Spinal cord (tissue), 10 donors: ENCODE data around the gene AANAT. TPM values are rescaled to one million over a fixed set of nuclear protein-coding genes. Genes with fewer than 3 reads are reported as not detected.

ENCODE experiments used
- DNase-seq, 6 donors: peaks; one replicate each; pipeline versions ENCODE4 v3.0.0 to v3.0.0-alpha.2; 2013 to 2015; ENCODE audit warnings: low spot score in 6 of 6, low read depth in 4 of 6
- H3K27ac ChIP-seq: one replicate; pipeline ENCODE4 v1.5.1; 2013; ENCODE audit warnings: low read depth, low read length, control low read depth
- H3K27me3 ChIP-seq: one replicate; pipeline ENCODE4 v1.6.1; 2013; ENCODE audit warnings: low read length; ENCODE audit not compliant: control insufficient read depth, insufficient read depth
- H3K36me3 ChIP-seq: one replicate; pipeline ENCODE4 v1.6.1; 2013; ENCODE audit warnings: low read length; ENCODE audit not compliant: control insufficient read depth, insufficient read depth
- H3K4me1 ChIP-seq: one replicate; pipeline ENCODE4 v1.6.1; 2013; ENCODE audit warnings: low read length; ENCODE audit not compliant: control insufficient read depth, insufficient read depth
- H3K4me3 ChIP-seq: one replicate; pipeline ENCODE4 v1.5.1; 2013; ENCODE audit warnings: low read depth, low read length, control low read depth
- H3K9me3 ChIP-seq: one replicate; pipeline ENCODE4 v1.6.1; 2013; ENCODE audit warnings: low read length; ENCODE audit not compliant: control insufficient read depth, insufficient read depth
- WGBS: methylation state at CpG from one replicate; pipeline ENCODE4 v1.1.5; 2013; ENCODE audit warnings: missing lambda C conversion rate; ENCODE audit not compliant: insufficient coverage; 5-methylcytosine and 5-hydroxymethylcytosine counted together
- polyA plus RNA-seq, 2 donors: library from polyadenylated mRNA; unstranded; fragments of 120-200 nt; gene quantifications; one replicate each; pipeline ENCODE4 v1.2.1, GENCODE V29; 2013; ENCODE audit not compliant: insufficient read length in 2 of 2
- total RNA-seq, 2 donors: library from RNA; depleted of rRNA in 1 of 2; stranded (reverse); fragments of 120-200 nt in 1 of 2; fragments of >200 nt in 1 of 2; gene quantifications; one replicate each; pipeline versions ENCODE4 v1.2.3 to v1.2.4, GENCODE V29; 2013 to 2014
- donor health status: healthy.

The AANAT gene
- total and polyA plus RNA-seq, 4 donors = 0.20 to 0.83 (median 0.44) TPM

DNA sequence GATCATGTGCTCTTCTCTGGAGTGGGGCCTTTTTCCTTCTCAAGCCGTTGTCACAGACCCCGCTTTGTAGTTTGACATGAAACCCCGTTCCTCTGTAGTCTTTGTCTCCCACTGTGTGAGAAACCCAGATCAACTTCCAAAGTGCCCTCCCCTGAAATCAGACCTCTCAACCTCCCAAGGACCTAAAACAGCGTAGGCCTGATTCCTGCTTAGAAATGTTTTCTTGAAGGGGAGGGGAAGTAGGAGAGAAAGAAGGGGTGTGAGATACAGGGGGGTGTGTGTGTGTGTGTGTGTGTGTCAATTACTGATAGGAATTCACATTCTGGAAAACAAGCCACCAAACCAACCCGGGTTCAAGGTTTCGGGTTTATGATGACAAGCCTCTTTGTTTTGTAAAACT, 15.9 kb upstream of the AANAT start:
- no peaks in the 10 kb centered on the region for H3K9me3 ChIP-seq
- H3K36me3 ChIP-seq = peaks cover 3% of the 10 kb centered on the region
- peaks cover 19% of the 10 kb centered on the region for H3K4me1 ChIP-seq
- peak in 1 of 6 donors; percentile 32 for DNase-seq
- WGBS = 7% methylated on average over 3 of the region's 6 CpGs
- H3K4me3 ChIP-seq = peak overlapping the region; percentile 68
- H3K27ac ChIP-seq = no peak overlapping the region
- no peaks in the 10 kb centered on the region for H3K27me3 ChIP-seq

DNA sequence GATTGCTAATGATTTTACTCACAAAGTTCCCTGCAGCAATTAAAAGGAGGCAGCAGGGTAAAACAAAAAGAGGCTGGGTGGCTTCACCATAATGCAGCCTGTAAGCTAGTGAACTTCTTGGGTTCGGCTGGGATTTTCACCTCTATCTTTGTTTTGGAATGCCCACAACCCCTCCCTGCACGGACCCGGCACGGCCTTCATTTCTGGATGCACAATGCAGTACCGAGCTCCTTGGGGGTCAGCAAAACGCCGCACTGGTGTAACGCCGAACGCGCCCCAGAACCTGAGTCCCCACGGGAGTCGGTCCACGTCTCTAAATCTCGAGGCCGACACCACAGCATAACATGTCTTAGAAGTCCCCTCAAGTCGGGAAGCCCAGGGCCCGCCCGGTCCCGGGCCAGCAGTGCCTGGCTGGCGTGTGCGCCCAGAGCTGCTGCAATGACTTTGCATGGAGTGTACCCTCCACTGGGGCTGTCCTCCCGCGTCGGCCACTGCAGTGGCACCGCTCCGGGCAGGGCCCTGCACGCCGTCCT, 15.2 kb upstream of the AANAT start:
- Histone ChIP-seq H3K27me3 (no peaks in the 10 kb centered on the region), H3K4me3 (peak overlapping the region; percentile 68), H3K27ac (no peak overlapping the region), H3K36me3 (peaks cover 3% of the 10 kb centered on the region), H3K9me3 (no peaks in the 10 kb centered on the region), H3K4me1 (peaks cover 19% of the 10 kb centered on the region)
- peak in 1 of 6 donors; percentile 51 for DNase-seq
- 0% methylated on average over 29 of the region's 29 CpGs for WGBS

DNA sequence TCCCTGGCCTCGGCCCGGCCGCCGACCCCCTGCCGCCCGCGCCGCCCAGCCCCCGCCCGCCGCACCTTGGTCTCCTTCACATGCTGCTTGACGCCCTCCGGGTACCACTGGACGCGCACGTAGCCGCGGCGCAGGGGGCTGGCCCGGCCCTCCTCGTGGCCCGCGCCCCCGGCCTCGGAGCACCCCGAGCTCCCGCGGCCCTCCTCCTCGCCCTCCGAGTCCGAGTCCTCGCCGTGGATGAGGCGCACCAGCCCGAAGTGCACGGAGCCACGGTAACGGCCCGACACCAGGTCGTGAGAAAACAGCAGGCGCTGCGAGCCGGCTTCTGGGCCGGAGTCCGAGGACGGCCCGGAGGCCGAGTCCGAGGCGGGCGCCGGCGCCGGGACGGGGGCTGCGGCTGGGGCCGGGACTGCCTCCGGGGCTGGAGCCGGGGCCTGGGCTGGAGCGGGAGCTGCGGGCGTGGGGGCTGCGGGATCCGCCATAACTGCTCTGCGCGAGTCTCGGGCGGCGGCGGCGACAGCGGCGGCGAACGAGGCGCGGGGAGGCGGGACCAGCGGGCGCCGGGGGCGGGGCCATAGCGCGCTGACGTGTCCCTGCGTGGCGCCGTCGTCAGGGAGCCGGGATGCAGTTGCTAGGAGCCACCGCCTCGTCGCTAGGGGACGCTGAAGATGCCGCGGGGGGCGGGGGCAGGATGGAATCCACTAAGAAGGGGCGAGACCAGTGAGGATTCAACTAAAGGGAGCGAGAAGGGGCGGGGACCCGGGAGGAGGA, 14.6 kb upstream of the AANAT start, which contains the start of gene UBE2O:
TSS of gene UBE2O (minus strand) at position 493 of the 771 bp plus-strand sequence. CDS start at position 482, 11 bp downstream.
- under 1% methylated on average over 101 of the region's 101 CpGs for WGBS
- Histone ChIP-seq H3K9me3 (no peaks in the 10 kb centered on the region), H3K27me3 (no peaks in the 10 kb centered on the region), H3K4me1 (peaks cover 19% of the 10 kb centered on the region), H3K36me3 (peaks cover 3% of the 10 kb centered on the region), H3K4me3 (peak within 1 kb of the TSS; percentile 68), H3K27ac (no peak within 1 kb of the TSS)
- DNase-seq = peak in 5 of 6 donors; percentile 70 to 96 (median 77)

DNA sequence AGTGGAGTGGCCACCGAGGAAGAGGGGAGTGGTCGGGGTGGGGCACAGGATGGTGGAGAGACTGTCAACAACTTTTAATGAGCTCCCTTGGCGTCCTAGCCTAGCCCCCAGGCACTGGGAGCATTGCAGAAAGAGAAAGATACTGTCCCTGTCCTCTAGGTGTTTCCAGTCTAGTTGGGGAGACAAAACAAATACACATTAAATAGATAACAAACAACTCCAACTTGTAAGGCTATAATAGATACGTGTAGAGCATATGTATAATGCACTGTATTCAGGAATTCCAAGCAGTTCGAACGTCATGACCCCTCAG, 14.0 kb upstream of the AANAT start:
- Histone ChIP-seq H3K36me3 (peaks cover 3% of the 10 kb centered on the region), H3K4me3 (peak overlapping the region; percentile 6), H3K27ac (no peak overlapping the region), H3K4me1 (peaks cover 19% of the 10 kb centered on the region), H3K9me3 (no peaks in the 10 kb centered on the region), H3K27me3 (no peaks in the 10 kb centered on the region)
- WGBS = 35% methylated on average over 4 of the region's 6 CpGs
- DNase-seq = no peak

DNA sequence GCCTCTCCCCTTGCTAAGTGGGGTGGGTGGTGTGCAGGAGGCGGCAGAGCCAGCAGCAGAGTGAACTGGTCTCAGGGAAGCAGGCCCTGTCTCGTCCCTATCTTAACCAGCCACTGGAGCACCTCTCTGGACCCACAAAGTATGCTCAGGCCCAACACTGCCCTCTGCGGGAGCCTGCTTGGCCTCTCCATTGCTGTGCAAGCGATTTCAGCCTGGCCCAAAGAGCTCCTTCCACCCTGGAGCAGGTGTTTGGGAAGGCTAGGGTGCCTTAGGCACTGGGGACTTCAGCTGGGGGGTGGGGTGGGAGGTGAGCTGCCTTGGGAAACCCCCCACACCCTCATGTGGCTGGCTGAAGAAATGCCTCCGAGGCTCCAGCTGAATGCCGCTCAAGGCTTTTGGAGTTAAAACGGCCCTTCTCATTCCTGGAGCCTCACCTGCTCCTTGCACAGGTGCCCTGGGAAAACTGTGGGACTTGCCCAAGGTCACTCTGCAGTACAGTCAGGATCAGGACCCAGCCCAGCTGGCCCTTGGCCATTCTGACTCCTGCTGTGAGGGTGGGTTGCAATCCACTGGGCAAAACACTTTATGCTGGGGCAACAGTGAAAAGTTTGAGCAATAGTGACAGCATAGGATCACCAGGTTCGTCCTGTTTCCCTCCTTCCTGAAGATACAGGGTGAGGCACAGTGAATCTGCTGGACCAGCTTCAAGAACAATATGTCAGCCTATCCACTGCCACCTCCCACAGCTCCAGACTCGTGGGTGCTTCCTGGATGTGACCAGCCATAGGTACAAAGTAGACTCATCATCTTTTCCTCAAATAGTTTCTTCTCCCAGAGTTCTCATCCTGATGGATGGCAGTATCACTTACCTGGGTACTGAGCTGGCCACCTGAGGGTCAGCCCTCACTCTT, 8.6 kb upstream of the AANAT start:
- Histone ChIP-seq H3K4me3 (no peak overlapping the region), H3K27ac (no peak overlapping the region), H3K36me3 (no peaks in the 10 kb centered on the region), H3K9me3 (no peaks in the 10 kb centered on the region), H3K27me3 (no peaks in the 10 kb centered on the region), H3K4me1 (no peaks in the 10 kb centered on the region)
- WGBS = 82% methylated on average over 5 of the region's 9 CpGs
- peak in 2 of 6 donors; percentile 54 to 55 for DNase-seq

DNA sequence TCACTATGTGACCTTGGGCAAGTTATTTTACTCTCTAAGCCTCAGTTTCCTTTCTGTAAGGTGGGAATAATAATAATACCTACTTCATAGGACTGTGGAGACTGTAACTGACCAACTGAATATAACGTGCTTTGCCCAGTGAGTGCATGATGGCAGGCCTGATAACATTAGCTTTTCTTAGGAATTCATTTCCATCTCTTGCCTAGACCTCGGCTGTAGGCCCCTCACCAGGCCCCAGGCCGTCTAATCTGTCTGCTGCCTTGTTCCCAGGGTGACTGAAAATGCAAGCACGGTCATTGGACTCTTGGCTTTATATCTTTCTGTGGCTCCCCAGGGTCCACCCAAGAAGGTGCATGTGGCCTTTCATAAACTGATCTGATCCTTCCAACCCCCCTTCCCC, 7.7 kb upstream of the AANAT start:
- Histone ChIP-seq H3K36me3 (no peaks in the 10 kb centered on the region), H3K27me3 (no peaks in the 10 kb centered on the region), H3K9me3 (no peaks in the 10 kb centered on the region), H3K4me3 (no peak overlapping the region), H3K4me1 (no peaks in the 10 kb centered on the region), H3K27ac (no peak overlapping the region)
- no peak for DNase-seq
- 45% methylated on average over 4 of the region's 4 CpGs for WGBS

DNA sequence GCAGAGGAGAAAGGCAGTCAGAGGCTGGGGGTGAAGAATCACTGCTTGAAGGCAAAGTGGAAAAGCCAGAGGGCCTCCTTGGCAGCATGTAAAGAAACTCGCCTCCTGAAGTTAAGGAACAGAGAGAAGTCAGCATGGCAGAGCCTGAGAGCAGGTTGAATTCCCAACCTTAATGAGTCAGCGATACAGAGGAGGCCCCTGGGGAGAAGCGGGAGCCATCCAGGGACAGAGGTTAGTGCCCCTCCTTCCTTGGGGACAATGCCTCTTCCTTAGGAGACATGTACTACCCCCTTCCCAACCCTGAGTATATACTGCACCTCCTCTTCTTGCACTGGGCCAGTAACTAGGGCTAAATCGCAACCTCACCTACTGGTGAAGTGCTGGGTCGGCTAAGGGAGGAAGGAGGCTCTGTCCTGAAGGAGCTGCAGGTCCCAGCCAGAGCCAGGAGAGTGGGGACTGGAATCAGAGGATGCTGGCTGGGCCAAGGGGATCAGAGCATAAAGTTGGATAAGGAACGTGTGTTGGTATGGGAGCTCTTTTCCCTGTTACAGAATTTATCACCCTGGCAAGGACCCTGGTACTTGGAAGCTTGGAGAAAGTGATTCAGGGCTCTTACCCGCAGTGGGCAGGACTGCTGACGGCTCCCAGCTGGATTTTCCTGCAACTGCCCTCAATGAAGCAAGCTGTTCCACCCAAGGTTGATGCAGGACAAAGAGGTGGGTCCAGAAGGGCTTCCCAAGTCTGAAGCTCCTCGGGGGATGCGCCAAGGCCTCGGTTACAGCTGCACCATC, 5.4 kb upstream of the AANAT start:
- DNase-seq = no peak
- H3K27me3 ChIP-seq = no peaks in the 10 kb centered on the region
- no peaks in the 10 kb centered on the region for H3K9me3 ChIP-seq
- no peak overlapping the region for H3K4me3 ChIP-seq
- WGBS = 77% methylated on average over 9 of the region's 11 CpGs
- H3K27ac ChIP-seq = no peak overlapping the region
- H3K36me3 ChIP-seq = no peaks in the 10 kb centered on the region
- peaks cover 11% of the 10 kb centered on the region for H3K4me1 ChIP-seq

DNA sequence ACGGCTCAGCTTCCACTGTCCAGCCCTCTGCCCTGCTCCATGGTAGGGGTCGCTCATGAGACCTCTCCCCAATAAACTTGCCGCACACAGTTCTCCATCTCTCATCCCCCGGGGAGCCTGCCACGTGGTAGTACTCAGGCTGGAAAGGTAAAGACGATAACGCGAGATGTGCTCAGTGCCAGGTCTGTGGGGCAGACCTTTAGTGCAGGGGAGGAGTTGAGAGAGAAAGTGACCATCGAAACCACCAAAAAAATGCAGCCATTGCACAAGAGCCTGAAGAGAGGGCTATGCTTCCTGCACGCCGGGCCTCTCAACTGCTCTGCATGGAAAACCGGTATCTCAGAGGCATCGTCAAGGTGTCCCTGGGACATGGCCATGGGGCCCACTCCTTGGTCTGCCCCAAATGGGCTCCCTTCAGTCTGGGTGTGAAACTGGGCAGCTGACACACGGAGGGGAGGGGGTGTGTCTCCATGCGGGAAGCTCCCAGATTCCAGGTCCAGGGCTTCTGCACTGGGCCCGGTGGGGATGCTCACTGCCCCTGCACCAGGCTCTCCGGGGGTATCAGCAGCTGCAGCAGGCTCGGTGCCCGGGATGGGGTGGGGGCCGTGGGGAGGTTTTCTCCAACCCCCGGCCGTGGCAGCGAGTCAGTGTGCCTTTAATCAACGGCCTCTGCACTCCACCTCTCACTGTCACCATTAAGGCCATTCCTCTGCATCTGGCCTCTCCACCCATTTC, 4.7 kb upstream of the AANAT start:
- H3K9me3 ChIP-seq = no peaks in the 10 kb centered on the region
- no peak for DNase-seq
- no peaks in the 10 kb centered on the region for H3K36me3 ChIP-seq
- no peak overlapping the region for H3K27ac ChIP-seq
- no peaks in the 10 kb centered on the region for H3K27me3 ChIP-seq
- H3K4me1 ChIP-seq = peaks cover 18% of the 10 kb centered on the region
- WGBS = 71% methylated on average over 20 of the region's 24 CpGs
- no peak overlapping the region for H3K4me3 ChIP-seq

DNA sequence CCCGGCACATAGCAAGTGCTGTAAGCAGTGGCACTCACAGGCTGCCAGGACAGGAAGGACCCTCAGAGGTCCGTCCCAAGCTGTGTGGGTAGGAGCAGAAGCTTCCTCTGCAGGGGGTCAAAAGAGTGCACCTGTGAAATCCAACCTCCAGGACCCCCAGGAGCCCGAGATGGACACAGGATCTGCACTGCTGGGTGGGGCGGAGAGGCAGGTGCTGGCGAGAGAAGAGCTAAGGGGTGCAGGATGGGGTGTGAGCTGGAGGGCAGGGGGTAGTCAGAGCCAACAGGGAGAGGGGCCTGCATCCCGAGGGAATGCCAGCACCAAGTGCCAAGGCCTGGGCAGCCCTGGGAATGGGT, 650 bp upstream of the AANAT start:
- H3K27me3 ChIP-seq = no peaks in the 10 kb centered on the region
- no peak overlapping the region for H3K27ac ChIP-seq
- WGBS = 88% methylated on average over 6 of the region's 6 CpGs
- peaks cover 18% of the 10 kb centered on the region for H3K4me1 ChIP-seq
- H3K36me3 ChIP-seq = peaks cover 7% of the 10 kb centered on the region
- no peak overlapping the region for H3K4me3 ChIP-seq
- H3K9me3 ChIP-seq = no peaks in the 10 kb centered on the region
- DNase-seq = no peak
